CD1c-positive myeloid dendritic cell (primary cell): ENCODE measurements around the gene AGAP2.

ENCODE experiments used
- DNase-seq: peaks from one replicate; pipeline ENCODE4 v3.0.0-alpha.2; 2016; ENCODE audit errors: extremely low spot score

The AGAP2 gene

DNA sequence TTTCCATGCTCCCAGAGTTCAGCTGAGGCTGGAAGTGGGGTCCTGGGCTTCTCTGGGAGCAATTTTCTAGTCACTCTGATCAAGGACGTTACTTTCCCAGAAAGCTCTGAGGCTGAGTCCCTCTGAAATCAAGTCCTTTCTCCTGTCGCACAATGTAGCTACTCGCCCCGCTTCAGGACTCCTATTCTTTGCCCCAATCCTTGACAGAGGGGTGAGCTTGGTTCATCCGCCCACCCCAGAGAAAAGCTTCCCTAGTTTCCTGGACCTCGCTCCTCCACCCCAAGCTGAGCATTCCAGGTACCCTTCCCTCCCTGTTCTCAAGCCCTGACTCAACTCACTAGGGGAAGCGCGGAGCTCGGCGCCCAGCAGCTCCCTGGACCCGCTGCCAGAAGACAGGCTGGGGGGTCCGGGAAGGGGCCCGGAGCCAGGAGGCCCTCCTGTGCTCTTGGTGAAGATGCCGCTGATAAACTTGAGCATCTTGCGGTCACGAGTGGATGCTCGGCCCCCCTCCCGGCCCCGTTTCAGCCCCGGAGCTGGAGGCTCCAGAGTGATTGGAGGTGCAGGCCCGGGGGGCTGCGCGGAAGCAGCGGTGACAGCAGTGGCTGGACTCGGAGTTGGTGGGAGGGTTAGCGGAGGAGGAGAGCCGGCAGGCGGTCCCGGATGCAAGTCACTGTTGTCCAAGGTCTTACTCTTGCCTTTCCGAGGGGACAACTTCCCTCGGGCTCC, 1.6 kb downstream of the AGAP2 start:
- no peak for DNase-seq

DNA sequence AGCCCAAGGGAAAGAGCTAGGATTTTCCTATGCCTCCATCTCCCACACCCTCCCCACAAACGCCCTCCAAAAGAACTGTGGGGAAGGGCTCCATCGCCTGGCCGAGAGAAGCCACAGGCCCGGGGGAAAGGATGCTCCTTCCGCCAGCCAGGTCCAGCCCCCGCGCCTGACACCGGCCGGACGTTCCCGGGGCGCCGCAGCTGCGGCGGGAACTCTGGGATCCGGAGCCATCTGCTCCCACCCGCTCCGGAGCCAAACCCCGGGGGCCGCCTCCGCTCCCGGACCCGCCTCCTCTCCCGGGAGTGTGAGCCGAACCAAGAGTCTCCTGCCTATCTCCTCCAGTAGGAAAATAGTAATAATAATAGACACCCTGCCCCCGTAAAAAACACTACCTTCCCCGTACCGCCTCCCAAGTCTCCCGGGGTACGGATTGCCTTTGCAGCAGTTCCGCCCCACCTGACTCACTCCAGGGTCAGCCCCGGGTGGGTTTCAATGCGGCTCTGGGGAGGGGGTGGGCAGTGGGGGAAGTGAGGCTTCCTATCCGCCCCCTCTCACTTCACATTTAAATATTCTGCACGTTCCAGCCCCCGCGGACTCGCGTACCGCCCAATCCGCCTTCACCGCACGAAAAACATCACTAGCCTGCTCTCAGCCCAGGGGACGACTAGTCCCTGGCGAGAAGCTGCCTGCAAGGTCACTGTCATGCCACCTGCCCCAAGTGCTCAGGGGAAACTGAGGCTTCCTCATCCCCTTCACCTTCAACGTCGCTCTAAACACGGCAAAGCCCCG, 2.4 kb downstream of the AGAP2 start:
- DNase-seq = no peak

DNA sequence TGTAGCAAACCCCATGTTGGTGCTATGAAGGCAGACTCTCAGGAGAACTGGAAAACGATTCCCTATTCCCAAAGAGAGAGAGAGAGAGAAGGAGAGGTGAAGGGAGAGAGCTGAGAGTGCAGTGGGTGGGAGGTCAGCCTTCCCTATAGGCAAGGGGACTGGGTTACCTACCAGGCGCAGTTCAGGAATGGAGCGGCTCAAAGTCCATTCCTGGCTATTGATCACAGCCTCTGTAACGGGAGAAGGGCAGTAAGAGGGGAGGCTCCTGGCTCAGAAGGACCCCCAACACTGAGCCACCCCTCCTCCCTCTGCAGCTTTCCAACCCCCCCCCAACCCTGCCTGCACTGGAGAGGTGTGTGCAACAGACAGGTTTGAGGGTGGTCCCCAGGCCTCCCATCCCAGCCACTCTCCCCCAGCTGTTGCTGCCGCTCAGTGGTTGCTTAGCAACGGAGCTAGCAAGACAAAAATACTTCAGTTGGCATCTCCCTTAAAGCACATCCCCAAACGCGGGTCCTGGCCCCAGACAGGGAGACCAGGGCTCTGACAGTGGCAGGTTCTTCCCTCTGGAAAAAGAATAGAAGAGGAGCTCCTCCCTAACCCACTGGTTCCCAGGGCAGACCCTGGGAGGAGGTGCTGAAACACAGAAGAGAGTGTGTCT, 3.2 kb downstream of the AGAP2 start:
- no peak for DNase-seq

DNA sequence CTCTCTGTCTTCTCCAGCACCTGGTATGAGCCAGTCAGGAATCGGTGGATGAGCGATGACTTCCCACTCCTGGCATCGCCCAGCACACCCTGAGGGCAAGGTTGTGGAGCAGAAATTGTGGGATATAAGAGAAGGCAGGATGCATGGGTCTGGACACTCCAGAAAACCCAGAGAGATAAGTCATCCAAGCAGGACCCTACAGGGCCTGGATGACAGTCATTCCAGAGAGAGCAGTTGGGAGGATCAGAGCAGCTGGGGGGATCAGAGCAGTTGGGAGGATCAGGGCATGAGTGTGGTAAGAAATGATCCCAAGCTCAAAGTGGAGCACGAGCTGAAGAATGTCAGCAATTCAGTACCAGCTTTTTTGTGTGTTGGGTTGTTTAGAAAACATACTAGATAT, 4.0 kb downstream of the AGAP2 start:
- no peak for DNase-seq

DNA sequence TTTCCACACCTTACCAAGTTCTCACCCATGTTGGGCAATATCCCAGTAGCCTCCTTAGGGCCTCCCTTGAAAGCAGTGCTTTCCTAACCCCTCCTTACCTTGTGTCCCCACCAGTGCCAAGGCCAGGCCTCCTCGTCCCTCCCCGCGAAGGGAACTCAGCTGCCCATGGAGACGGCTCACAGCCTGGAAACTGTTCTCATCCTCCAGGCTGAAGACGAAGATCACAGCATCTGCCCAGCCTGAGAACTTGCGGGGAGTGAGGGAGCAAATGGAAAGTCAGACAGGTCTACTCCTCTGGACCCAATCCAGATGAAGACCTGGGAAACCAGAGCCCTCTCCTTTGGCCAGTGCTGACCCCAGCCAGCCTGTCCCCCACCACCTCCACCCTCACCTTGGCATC, 4.6 kb downstream of the AGAP2 start:
- DNase-seq = no peak

DNA sequence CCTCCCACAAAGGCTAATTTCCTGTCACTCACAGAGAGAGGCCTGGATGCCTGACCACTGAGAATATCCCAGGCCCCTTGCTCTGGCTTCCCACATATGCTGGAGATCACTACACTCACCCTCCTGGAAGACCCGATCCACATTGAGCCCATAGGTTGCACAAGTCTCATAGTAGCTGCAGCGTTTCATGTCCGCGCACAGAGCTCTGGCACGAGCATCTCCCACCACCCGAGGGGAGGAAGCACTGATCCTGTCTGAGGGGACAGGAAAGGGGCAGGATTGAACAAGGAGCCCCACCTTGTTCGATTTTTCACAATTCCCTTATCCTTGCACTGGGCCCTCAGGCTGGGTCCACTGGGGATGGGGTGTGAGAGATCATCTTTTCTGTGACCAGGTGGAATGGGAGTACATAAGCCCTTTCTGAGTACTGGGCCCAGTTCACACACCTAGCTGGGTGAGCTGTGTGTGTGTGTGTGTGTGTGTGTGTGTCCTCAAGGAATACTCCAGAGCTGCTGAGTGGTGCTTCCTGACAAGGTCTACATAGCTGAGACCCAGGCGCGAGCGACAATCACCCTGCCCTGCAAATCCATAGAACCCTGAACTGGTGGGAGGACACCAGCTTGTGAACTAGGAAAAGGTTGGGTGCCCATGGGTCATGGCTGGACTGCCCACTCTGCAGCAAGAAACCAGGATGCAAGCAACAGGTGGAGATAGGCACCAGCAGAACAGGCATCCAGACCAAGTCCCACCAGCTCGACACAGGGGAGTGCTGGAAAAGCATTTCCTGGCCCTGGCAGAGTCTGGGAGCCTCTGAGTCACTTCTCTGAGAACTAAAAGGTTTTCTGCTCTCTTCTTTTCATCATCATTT, 5.6 kb downstream of the AGAP2 start:
- no peak for DNase-seq

DNA sequence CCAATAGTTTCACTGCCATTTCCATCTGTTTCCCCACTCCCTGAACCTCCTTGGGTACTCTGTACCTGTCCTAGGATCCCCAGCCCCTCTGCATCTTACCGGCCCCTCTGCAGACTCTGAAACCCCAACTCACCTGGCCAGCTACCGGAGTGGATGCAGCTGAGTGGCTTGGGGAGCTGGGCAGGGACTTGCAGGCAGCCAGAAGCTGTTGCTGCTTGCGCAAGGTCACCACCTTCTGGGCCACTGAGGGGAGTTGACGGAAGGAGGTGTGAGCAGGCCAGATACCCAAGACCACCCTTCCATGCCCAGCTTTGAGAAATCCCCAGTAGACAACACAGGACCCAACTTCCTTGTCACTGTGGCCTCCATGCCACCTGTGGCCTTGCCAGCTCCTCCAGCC, 6.3 kb downstream of the AGAP2 start:
- no peak for DNase-seq

DNA sequence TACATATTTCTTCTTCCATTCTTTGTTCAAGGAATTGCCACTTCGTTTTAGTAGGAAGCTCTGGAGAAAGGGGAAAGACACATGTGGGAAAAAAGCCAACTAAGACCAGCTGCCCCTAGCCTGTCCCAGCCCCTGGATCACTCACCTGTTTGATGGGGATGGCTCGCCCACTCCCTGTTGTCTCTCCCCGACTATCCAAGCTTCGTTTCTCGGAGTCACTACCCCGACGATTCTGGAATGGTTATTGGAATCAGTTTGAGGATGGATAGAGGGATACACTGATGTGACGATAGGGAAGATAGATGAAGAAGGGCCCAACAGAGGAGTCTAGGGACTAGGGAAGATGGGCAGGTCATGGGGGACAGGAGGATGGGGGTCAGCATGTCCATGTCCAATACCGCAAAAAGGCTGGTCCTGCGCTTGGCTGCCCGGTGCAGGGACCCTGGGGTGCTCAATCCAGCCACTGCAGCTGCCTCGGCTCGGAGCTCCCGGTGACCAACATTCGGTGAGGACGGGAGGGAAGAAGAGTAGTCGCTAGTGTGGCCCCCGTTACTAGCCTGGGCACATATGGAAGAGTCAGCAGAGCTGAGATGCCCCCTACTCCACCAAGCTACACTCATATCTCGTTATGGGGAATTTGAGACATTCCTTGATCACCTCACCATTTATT, 7.0 kb downstream of the AGAP2 start:
- no peak for DNase-seq

DNA sequence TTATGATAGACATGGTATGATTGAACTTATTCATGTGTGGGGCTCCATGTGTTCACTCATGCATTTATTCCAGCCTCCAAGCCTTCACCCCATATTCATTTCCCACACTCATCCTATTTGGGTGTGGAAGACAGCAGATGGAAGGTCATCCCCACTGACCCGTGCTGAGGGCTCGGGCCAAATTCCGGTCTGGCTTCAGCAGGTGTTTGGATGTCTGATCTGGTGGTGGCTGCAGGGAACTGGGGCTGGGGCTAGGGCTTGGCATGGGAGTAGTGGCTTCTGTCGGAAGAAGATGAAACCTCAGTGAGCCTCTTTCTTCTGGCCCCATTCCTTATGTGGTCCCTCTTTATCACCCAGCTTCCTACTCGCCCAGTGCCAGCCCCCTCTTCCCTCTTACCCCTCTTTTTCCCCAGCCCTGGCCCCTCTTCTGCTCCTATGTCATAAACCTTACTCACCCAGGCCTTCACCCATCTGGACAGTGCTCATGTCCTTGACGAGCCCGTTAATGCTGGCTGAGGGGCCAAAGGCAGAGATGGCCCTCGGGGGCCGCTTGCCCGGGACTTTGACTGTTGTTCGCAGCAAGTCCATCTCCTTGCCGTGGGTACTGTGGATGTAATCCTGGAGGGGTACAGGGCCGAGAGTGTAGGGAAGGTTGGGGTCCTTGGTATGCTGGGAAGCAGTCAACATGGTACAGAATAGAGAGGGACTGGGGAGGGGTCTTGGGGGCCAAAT, 8.0 kb downstream of the AGAP2 start:
- DNase-seq = no peak

DNA sequence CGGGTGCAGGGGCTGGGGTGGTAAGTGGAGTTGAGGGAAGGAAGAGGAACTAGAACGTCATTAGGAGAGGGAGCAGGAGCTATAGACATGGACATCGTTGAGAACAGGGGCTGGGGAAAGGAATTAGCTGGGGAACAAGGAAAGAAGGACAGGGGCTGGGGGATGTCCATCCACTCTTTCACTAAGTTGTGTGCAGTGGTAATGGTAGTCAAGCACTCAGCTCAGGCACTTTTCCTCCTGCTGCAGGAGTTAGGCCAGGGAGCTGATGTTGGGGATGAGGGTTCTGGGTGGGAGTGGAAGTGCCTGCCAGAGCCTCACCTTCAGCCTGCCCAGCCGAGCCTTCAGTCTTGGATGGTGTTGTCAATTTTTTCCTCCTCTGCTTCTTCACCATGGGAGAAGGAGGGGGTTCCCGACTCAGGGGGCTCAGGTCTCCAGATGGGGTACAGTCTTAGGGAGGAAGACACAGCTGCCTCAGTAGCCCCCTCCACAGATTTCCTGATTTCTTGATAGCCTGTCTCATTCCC, 9.2 kb downstream of the AGAP2 start:
- no peak for DNase-seq

DNA sequence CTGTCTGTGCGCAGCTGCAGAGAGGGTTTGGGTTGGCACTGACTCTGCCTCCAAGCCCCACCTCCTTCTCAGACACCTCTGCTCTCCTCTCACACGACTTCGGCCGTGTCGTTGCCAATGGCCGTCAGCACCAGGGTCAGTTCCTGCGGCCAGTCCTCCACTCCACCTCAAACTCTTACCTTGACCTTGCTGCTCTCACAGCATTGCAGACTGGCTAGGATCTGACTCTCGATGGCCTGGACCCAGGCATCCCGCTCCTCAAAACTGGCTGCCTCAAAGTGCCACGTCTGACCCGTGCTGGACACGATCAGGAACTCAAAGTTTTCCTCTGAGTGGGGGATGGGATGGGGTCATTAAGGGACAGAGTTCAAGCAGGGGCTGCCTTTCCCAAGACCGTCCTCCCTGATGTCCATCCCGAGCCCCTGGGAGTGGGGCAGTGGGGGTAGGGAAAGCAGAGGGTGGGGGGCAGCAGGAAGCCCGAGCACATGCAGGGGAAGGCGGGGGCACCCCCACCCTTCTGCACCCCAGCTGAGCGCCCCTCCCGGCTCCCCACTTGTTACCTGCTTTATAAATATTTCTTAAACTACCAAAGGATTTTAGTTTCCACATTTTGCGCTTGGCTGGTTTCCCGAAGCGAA, 10.7 kb downstream of the AGAP2 start:
- no peak for DNase-seq

DNA sequence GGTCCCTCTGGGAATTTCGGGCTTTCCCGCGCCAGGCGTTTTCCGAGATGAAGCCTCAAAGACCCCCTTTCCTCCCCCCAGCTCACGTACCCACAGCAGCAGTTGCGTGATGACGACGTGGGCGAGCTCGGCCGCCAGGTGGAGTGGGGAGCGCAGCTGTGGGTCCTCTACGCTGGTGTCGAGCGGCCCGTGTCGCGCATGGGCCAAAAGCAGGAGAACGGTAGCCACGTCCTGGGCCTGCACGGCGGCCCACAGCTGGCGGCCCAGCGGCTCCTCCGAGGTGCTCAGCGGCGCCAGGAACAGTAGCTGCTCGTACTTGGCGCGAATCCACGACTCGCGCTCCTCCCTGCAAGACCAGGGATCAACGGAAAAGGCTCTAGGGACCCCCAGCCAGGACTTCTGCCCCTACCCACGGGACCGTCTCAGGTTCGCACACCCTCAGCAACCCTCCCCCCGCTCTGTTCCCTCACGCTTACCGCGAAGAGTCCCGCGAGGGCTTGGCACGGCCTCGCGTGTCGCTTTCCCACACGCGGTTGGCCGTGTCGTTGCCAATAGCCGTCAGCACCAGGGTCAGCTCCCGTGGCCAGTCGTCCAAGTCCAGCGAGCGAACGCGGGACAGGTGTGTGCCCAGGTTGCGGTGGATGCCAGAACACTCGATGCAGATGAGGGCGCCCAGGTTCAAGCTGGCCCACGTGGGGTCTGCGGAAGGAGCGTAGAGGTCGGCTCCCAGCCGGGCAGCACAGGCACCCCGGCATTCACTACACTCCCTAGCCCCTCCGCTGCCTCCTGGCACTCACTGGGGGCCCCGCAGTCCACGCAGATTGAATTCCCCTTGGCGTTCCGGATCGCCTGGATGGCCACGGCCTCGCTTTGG, 11.4 kb downstream of the AGAP2 start:
- no peak for DNase-seq

DNA sequence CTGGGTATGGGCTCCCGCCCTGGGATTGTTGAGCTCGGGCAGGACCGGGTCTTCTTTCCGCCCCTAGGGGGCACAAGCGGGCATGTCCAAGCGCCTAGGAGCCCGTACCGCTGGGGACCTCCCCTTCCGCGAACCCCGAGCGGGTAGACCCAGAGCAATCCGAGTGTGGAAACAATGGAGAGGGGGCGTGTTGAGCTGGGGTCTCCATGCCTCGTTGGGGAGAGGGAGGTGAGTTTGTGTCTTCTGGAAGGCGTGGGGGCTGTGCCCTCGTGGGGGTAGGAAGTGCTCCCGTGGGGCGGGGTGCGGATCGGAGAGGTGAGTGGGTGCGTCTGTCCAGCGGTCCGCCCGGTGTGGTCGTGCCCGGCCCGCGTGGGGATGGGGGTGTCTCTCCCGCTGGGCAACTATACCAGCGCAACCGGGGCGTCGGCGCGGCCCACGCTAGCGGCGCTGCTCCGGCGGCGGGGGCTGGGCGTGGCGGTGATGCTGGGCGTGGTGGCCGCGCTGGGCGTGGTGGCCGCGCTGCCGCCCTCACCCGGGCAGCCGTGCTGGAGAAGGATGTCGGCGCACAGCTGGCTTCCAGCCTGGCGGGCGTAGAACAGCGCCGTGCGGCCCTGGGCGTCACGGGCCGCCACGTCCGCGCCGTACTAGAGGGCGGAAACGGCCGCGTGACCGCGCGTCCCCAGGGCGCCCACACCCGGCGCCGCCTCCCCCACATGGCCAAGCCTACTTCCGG, 12.2 kb downstream of the AGAP2 start:
- no peak for DNase-seq

DNA sequence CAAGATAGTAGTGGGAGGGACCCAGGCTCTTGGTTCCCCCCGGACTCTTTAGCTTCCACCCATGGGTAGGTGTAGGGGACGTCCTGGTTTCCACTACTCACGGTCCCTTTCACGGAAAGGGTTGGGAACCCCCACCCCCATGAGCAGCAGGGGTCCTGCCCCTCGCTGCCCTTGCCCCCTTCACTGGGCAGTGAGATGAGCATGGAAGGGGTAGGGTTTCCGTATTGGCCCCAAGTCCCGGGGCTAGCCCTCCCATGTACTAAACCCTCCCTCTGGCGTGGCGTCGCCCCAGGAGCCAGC, 12.7 kb downstream of the AGAP2 start:
- no peak for DNase-seq

DNA sequence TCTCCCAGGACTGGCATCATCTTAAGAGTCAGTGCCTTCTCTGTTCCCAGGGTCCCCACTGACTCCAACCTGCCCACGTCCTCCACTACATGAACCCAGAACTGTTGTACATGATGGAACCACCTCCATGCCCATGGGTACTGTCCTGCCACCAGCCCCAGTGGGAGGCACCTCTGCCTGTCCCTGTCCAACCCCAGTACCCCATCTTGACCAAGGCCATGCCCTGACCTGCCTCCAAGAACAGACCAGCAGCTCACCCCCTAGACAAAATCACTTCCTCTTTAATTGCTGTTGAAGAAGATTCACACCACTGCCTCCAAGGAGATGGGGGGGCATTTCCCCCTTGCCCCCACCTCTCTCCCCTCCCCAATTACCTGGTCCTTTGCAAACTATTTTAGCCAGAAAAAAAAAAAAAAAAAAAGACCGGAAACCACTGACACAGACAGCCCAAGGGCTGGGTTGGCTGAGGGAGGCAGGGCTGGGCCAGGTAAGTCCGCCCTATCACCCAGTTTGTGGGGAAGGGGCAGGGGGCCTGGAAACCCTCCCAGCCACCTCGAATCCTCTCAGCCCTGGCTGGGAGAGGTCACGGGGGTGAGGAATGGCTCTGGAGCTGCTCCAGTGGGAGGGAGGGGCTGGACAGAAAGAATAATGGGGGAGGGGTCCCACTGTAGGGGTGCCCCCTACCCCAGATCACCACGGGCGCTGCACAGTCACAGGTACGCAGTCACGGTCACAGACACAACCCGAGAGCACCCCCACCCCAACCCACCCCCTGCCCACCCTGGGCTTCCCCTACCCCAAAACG, 13.4 kb downstream of the AGAP2 start:
- no peak for DNase-seq

DNA sequence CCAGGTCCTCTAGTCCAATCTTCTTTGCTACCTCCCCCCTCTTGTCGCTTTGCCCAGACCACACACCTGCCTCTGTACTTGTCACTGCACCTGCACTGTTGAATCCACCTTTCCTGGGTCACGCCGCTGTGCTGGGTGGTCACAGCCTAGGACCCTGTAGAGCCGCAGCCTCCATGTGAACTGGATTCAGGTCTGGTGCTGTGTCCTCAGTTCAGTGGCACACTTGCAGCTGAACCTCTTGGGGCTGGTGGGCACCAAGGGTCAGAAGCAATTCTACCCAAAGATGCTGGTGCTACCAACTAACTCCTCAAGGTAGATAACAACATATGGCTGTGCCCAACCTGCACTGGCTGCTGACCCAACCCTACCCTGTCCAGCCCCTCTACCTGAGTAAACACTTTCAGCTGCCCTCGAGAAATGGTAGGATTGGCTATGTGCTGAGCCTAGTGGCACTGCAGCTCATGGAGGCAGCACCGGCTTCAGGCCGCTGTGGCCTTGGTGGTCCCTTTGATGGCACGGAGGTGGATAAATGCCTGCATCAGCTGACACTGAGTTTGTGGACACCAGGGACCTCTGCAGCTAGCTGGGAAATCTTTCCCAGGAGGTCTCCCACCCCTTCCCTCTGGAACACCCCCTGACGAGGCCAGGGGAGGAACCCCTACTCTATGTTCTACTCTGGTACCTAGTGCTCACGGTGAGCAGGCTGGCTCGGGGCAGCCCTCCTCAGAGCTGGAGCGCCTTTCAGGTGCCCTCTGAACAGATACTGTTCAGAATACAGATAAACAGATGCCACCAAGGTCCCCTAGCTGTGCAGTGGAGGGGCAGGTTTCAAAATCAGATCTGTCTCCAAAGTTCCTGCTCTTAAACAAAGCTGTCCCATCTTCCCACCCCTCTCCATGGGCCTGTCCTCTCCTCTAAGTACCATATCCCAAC, 14.3 kb downstream of the AGAP2 start:
- DNase-seq = no peak

DNA sequence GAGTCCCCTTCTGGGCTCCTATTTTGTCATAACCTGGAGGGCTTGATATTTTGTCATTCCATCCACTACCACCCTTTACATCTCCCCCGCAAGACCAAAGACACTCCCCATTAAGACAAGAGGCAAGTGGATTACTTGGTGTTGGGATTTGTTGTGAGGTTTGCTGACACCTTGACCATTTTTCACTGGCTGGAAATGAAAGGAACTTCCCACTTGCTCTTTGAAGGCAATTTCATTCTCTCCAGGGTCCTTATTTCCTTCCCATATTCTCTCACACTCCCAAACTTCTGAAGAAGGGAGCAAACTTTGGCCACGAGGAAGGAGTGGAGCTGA, 14.9 kb downstream of the AGAP2 start:
- no peak for DNase-seq
